Measurements from ENCODE around the gene ZFAND2B. TPM values are rescaled to one million over a fixed set of nuclear protein-coding genes. Genes with fewer than 3 reads are reported as not detected.
"Not testable (repeated sequence)": the region's sequence is repeated elsewhere in the genome, so short reads cannot be mapped to it uniquely, and the experiment has no call there.

The ZFAND2B gene
- polyA plus RNA-seq, 10 donors = 16.3 to 29.9 (median 21.9) TPM

DNA sequence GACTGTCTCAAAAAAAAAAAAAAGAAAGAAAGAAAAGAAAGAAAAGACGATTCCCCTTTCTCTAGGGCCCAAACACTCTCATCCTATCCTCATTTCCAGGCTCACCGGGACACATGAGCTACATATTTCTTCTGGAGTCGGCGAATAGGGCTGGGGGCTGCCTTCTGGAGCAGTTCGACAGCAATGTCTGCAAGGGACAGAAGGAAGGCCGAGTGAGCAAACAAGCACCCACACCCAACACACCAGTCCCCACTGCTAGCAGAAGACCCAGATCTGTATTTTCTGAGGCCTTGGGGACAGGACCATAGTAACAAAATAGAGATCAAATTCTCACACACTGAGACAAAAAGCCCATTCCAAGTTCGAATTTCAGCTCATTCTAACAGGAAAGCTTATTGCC lies 31.1 kb upstream of the ZFAND2B start:
- no peak for DNase-seq

- peak in 2 of 3 donors; percentile 16 to 19 for DNase-seq
Observed at GRCh38 chr2:219175928-219176817, 30.4 kb upstream of the ZFAND2B start.

DNA sequence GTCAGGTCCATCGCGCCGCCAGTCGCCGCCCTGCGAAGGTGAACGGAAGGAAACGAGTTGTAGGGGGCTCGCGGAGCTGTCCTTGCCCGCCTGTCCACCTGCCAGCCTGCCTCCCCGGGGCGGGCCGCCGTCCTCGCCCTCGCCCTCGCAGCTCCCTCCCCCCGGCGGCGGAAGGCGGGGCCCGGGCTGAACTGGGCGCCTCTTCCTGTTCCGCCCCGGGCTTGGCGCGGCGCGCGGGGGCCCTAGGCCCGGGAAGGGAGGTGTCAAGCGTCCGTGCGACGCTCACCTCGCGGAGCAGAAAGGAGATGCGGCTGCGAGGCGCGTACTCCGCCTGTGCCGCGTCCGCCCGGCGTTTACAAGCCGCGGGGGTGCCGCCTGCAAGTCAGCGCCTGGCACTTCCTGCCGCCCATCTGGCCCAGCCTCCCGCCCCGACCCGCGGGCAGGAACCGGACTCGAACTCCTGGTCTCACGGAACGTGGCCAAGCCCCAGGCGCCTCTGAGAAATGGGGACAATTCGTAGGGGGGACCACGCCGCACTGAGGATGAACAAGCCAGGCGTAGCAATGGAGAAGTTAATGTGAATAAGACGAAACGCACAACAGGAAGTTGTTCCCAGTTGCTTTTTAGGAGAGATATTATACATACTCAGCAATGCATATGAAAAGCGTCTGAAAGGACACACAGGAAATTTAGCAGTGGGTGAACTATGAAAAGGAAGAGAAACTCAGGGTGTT lies 29.6 kb upstream of the ZFAND2B start, which contains the start of gene CNPPD1:
Gene CNPPD1, minus strand, starts transcription at position 108 of the 734 bp plus-strand sequence. Its CDS starts 97 bp downstream, at position 11.
- DNase-seq = peak; percentile 85 to 95 (median 91)

DNA sequence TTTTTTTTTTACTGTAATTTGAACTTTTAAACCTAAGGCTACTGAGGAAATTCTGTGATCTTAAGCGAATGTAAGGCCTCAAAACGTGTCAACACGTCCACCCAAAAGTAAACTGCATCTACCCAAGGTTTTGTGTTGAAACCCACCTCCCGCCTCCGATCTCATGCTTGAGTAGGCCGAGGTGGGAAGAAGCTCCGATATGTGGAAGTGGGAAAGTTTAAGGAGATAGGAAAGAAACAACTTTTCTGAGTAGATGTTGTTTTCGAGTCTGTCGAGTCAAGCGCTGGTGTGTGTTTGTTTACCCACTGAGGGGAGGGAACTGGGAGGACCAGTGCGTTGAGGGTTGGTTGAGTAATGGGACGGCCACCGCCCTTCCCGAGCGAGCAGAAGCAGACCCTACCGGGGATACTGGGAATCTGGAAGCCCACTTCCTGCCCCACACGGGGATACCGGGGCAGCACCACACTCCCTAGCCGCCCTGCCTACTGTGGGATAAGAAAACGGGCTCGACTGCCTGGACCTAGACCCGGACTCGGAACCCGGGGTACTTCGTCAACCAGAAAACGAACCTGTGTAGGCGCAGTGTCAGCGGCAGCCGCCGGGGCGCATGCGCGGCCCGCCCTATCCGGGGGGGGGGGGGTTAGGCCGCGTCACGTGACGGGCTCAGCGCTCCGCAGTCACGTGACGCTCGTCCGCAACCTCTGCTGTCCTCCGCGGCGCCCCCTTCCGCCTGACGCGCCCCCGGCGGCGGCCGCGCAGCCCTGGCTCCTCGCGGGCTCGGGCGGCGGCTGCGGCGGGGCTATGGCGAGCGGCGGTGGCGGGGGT lies 28.8 kb upstream of the ZFAND2B start, which contains the start of gene RETREG2:
Gene RETREG2, plus strand, starts transcription at position 724 of the 825 bp plus-strand sequence. Its CDS starts 78 bp downstream, at position 802.
- DNase-seq = peak; percentile 90 to 98 (median 96)

GRCh38 chr2:219178377-219179175 lies 28.0 kb upstream of the ZFAND2B start:
- DNase-seq = peak in 1 of 3 donors; percentile 36

- no peak for DNase-seq
Observed at GRCh38 chr2:219179601-219180465, 26.7 kb upstream of the ZFAND2B start.

- no peak for DNase-seq
Observed at GRCh38 chr2:219180961-219181360, 25.6 kb upstream of the ZFAND2B start.

GRCh38 chr2:219181531-219181930 lies 25.1 kb upstream of the ZFAND2B start:
- DNase-seq = no peak

DNA sequence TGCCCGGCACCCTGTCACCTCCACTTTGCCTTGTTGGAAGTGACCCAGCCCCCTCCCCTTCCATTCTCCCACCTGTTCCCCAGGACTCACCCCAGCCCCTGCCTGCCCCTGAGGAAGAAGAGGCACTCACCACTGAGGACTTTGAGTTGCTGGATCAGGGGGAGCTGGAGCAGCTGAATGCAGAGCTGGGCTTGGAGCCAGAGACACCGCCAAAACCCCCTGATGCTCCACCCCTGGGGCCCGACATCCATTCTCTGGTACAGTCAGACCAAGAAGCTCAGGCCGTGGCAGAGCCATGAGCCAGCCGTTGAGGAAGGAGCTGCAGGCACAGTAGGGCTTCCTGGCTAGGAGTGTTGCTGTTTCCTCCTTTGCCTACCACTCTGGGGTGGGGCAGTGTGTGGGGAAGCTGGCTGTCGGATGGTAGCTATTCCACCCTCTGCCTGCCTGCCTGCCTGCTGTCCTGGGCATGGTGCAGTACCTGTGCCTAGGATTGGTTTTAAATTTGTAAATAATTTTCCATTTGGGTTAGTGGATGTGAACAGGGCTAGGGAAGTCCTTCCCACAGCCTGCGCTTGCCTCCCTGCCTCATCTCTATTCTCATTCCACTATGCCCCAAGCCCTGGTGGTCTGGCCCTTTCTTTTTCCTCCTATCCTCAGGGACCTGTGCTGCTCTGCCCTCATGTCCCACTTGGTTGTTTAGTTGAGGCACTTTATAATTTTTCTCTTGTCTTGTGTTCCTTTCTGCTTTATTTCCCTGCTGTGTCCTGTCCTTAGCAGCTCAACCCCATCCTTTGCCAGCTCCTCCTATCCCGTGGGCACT lies 24.0 kb upstream of the ZFAND2B start:
- DNase-seq = no peak

DNA sequence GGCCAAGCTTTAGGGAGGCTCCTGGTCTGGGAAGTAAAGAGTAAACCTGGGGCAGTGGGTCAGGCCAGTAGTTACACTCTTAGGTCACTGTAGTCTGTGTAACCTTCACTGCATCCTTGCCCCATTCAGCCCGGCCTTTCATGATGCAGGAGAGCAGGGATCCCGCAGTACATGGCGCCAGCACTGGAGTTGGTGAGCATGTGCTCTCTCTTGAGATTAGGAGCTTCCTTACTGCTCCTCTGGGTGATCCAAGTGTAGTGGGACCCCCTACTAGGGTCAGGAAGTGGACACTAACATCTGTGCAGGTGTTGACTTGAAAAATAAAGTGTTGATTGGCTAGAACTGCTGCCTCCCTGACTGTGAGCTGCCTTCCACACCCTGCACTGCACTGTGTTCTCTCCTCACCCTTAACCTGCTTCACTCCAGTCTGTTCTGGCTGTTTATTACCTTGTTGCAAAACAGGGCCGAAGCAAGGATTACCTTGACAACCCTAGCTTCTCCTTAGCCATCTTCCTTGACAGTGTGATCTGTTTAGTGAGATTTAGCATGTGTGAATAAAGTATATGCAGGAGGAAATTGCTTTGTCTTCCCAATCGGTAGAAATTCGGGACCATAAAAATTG lies 23.3 kb upstream of the ZFAND2B start:
- DNase-seq = no peak

GRCh38 chr2:219184121-219184520 lies 22.5 kb upstream of the ZFAND2B start:
- no peak for DNase-seq

- no peak for DNase-seq
Observed at GRCh38 chr2:219186754-219187456, 19.7 kb upstream of the ZFAND2B start.

DNA sequence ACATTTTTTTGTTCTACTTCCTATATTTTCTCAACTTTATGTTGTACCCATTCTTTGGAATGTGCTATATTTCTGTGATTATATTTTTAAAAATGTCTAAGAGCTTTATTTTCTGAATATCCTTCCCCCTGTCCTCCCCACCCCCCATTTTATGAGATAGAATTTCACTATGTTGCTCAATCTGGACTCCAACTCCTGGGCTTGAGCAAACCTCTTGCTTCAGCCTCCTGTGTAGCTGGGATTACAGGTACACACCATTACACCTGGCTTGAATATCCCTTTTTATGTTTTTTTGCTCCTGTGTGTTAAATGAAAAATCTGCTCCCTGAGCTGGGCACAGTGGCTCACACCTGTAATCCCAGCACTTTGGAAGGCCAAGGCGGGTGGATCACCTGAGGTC lies 9.2 kb upstream of the ZFAND2B start:
- no peak for DNase-seq

DNA sequence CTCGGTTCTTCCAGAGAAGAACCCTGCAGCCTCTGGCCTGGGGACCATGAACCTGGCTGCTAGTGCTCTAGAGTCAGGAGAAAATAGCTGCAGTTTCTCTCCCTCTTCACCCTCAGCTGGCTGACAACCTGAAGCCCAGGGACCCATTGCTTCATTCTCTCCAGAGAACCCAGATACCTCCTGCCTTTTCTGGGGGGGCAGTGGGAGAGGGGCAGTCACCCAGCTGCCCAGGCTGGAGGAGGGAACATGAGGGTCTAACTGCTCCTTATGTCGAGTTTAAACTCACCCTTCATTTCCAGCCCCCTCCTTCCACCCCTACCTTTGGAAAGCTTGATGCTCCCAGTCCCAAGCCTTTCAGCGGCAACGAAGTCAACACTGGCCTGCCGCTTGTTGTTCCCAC lies 7.6 kb upstream of the ZFAND2B start:
- no peak for DNase-seq

DNA sequence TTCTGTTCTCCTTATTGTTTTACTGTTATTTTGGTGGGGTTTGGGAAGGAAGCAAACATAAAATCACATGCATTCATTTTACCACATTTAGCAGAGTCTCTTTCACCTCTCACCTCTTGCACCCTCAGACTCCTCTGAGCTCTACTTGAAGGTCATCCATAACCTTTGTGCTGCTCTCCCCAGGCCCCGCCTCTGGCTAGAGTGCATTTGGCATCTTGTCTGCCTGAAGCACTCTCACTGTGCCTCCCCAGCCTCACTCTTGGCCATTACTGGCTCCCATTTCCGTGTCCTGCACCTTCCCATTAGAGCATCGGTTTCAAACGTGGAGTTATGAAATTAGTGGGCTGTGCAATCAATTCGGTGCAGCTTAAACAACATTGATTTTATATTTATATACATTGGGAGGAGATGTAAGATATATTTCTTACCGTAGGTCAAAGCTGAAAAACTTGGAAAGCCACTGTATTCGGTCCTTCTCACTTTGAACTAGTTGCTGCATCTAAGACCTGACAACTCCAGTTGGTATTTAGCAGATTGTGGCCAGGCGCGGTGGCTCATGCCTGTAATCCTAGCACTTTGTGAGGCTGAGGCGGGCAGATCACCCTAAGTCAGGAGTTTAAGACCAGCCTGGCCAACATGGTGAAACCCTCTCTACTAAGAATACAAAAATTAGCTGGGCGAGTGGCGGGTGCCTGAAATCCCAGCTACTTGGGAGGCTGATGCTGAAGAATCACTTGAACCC lies 6.9 kb upstream of the ZFAND2B start:
- no peak for DNase-seq

GRCh38 chr2:219200502-219201326 lies 5.9 kb upstream of the ZFAND2B start:
- DNase-seq = not testable (repeated sequence)

All from muscle of back (tissue), 11 donors.